WERI-Rb-1 (cell line): ENCODE data around the gene UFSP2.

Experiments used
- DNase-seq: peaks from one replicate; pipeline ENCODE4 v3.0.0-alpha.2; 2020
- H3K27ac ChIP-seq: fragments of 250-450 bp; sonication (Bioruptor Pico); 2 replicates; pipeline ENCODE4 v1.5.1; 2020; ENCODE audit warnings: mild to moderate bottlenecking, moderate library complexity
- H3K27me3 ChIP-seq: fragments of 250-450 bp; sonication (Bioruptor Pico); 2 replicates; pipeline ENCODE4 v1.5.1; 2021; ENCODE audit warnings: mild to moderate bottlenecking, low read depth, moderate library complexity; ENCODE audit not compliant: insufficient read depth, severe bottlenecking
- H3K36me3 ChIP-seq: fragments of 250-450 bp; sonication (Bioruptor Pico); 2 replicates; pipeline ENCODE4 v1.5.1; 2020; ENCODE audit warnings: mild to moderate bottlenecking, moderate library complexity
- H3K4me3 ChIP-seq: 2 replicates; pipeline ENCODE4 v1.5.1; 2011; ENCODE audit warnings: low read depth, mild to moderate bottlenecking, control low read depth, low read length
- H3K9me3 ChIP-seq: fragments of 250-450 bp; sonication (Bioruptor Pico); 2 replicates; pipeline ENCODE4 v1.5.1; 2021; ENCODE audit warnings: mild to moderate bottlenecking, moderate library complexity; ENCODE audit not compliant: severe bottlenecking
- CTCF ChIP-seq: IDR thresholded peaks from 2 replicates; pipeline ENCODE4 v1.5.1; 2011; ENCODE audit warnings: low read depth, mild to moderate bottlenecking, control low read depth, inconsistent platforms, low read length

The UFSP2 gene

DNA sequence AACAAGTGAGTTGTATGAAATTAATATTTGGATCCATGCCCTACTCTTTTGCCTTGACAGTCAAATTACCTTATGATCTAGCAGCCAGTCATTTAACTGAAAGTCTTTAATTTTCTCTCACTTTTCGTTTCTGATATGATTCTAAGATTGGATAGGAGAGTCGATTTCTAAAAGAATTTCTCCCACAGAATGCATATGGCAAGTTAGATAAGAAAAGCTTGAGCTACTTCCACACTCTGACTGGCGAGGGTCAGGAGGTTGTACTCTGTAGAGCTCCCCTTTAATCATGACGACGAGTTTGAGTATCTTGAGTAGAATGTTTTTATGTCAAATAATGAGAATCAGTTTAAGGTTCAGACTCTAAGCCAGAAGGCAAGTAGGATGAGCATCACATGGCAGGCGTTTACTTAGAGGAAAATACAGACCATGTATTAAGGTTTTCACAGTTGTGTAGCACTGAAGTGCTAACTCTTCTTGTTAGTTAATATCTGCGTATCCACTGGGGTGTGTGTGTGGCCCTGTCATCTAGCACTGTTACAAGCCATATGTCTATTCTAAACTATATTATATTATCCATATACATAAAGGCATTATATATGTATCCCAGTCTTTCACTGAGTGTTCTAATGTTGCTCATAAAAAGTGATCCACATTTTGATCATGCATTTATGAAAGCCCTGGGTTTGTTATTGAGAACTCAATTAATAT lies 67.9 kb downstream of the UFSP2 start:
- Histone ChIP-seq H3K27me3 (no peaks in the 10 kb centered on the region), H3K9me3 (no peaks in the 10 kb centered on the region), H3K4me3 (no peak overlapping the region), H3K27ac (no peak overlapping the region), H3K36me3 (no peaks in the 10 kb centered on the region)
- DNase-seq, result no peak
- TF ChIP-seq CTCF, result no peak

DNA sequence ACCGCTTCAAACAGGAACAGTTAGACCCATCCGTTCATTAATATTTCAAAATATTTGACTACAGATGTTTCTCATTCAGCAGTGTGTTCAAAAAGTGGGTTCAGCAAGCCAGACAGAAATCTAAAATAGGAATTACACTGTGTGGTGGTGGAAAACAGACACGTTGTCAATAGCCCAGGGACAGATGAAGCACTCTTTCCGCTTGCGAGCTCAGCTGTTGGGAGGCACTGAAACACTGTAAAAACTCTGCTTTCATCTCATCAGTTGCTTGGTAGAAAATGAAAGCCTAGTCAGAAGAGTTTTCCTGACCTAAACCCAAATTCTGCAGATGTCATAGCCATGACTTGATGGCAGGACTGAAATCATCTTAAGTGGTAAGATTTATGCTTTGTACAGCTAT lies 68.6 kb downstream of the UFSP2 start:
- no peak for TF ChIP-seq CTCF
- Histone ChIP-seq H3K36me3 (no peaks in the 10 kb centered on the region), H3K27ac (no peak overlapping the region), H3K9me3 (no peaks in the 10 kb centered on the region), H3K27me3 (no peaks in the 10 kb centered on the region), H3K4me3 (no peak overlapping the region)
- DNase-seq, result no peak

- Histone ChIP-seq H3K27ac (no peak overlapping the region), H3K4me3 (no peak overlapping the region), H3K27me3 (no peaks in the 10 kb centered on the region), H3K36me3 (no peaks in the 10 kb centered on the region; the same call in 1 of the 2 replicates), H3K9me3 (no peaks in the 10 kb centered on the region)
- no peak for DNase-seq
- no peak for TF ChIP-seq CTCF
Measured at GRCh38 chr4:185352741-185353140, 73.0 kb downstream of the UFSP2 start.

- no peak overlapping the region for H3K27ac ChIP-seq
- no peak for DNase-seq
- H3K27me3 ChIP-seq, result no peaks in the 10 kb centered on the region
- no peaks in the 10 kb centered on the region for H3K9me3 ChIP-seq
- H3K4me3 ChIP-seq, result peak overlapping the region; percentile 16
- TF ChIP-seq CTCF, result no peak
- H3K36me3 ChIP-seq, result no peaks in the 10 kb centered on the region; the same call in 1 of the 2 replicates
Measured at GRCh38 chr4:185352202-185352601, 73.6 kb downstream of the UFSP2 start.

DNA sequence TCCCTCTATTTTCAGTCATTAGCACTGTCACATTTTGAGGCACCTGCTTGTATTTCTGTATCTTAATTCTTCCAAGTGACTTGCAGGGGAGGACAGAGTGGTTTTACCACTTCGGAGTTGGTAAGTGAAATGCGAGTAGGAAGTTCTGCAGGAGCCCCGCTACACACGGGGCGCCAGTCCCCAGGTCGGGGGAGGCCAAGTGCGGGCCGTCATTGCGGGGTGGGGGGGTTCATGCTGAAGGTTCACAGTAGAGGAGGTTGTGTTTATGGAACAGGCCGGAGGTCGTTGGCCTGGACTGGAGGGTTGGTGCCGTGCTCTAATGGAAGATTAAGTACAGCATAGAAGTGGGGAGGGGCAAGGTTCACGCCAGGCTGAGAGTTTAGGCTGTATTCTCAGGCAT lies 74.1 kb downstream of the UFSP2 start:
- Histone ChIP-seq H3K36me3 (no peaks in the 10 kb centered on the region; the same call in 1 of the 2 replicates), H3K4me3 (peak overlapping the region; percentile 16), H3K27ac (no peak overlapping the region), H3K9me3 (no peaks in the 10 kb centered on the region), H3K27me3 (no peaks in the 10 kb centered on the region)
- DNase-seq, result peak; percentile 58
- no peak for TF ChIP-seq CTCF
